NCI-H524 (cell line): ENCODE results near the gene MACROD1.
A peak's percentile ranks its signal among the peaks of the same experiment; 100 is the strongest.

Experiments
- DNase-seq, 2 experiments: peaks; one replicate each; lab custom pipeline; 2025; lab: John Stamatoyannopoulos, UW

The MACROD1 gene

GRCh38 chr11:64035576-64035975, 130.3 kb downstream of the MACROD1 start, which contains the start of gene FLRT1:
FLRT1 (plus strand) TSS chr11:64035931; CDS start chr11:64116268, 80,337 bp downstream.
- no peak for DNase-seq

GRCh38 chr11:64035081-64035524, 130.8 kb downstream of the MACROD1 start:
- no peak for DNase-seq

GRCh38 chr11:64034411-64034811, 131.5 kb downstream of the MACROD1 start:
- no peak for DNase-seq

GRCh38 chr11:64032050-64032449, 133.9 kb downstream of the MACROD1 start:
- DNase-seq = no peak

GRCh38 chr11:64031001-64031400, 134.9 kb downstream of the MACROD1 start:
- no peak for DNase-seq

GRCh38 chr11:64029773-64030172, 136.1 kb downstream of the MACROD1 start:
- DNase-seq = no peak

GRCh38 chr11:64028398-64029115, 137.4 kb downstream of the MACROD1 start:
- DNase-seq = peak in 1 of 2 experiments; percentile 40

GRCh38 chr11:64027651-64028397, 138.1 kb downstream of the MACROD1 start:
- DNase-seq = no peak

- no peak for DNase-seq
Measured at GRCh38 chr11:64026575-64027205, 139.2 kb downstream of the MACROD1 start.

GRCh38 chr11:64025205-64025604, 140.7 kb downstream of the MACROD1 start:
- no peak for DNase-seq

- no peak for DNase-seq
Measured at GRCh38 chr11:64023712-64024710, 141.9 kb downstream of the MACROD1 start.

- peak in 1 of 2 experiments; percentile 45 for DNase-seq
Measured at GRCh38 chr11:64022125-64022784, 143.7 kb downstream of the MACROD1 start.

- peak; percentile 53 to 69 for DNase-seq
Measured at GRCh38 chr11:64021757-64022093, 144.2 kb downstream of the MACROD1 start.

GRCh38 chr11:64020976-64021756, 144.7 kb downstream of the MACROD1 start:
- peak; percentile 68 to 83 for DNase-seq

GRCh38 chr11:64019106-64020037, 146.5 kb downstream of the MACROD1 start:
- DNase-seq = no peak

GRCh38 chr11:64018310-64018709, 147.6 kb downstream of the MACROD1 start:
- DNase-seq = no peak

- DNase-seq = no peak
Measured at GRCh38 chr11:64017945-64018224, 148.0 kb downstream of the MACROD1 start.

- peak; percentile 47 to 93 for DNase-seq
Measured at GRCh38 chr11:64015935-64016845, 149.7 kb downstream of the MACROD1 start.
